NCI-H748 (cell line): ENCODE data around the gene RNASE11.
"Not testable (repeated sequence)": the region's sequence is repeated elsewhere in the genome, so short reads cannot be mapped to it uniquely, and the experiment has no call there.

Source experiments
- DNase-seq: peaks from one replicate; lab custom pipeline; 2025; ENCODE audit not compliant: unreplicated experiment; lab: John Stamatoyannopoulos, UW

RNASE11 gene

GRCh38 chr14:20583142-20583541, 4.7 kb downstream of the RNASE11 start:
- DNase-seq, result no peak

GRCh38 chr14:20580242-20580641, 7.6 kb downstream of the RNASE11 start:
- DNase-seq, result no peak

- DNase-seq, result no peak
Observed at GRCh38 chr14:20578784-20579502, 8.9 kb downstream of the RNASE11 start.

- no peak for DNase-seq
Observed at GRCh38 chr14:20578325-20578724, 9.5 kb downstream of the RNASE11 start.

- not testable (repeated sequence) for DNase-seq
Observed at GRCh38 chr14:20572382-20572990, 15.3 kb downstream of the RNASE11 start.

- DNase-seq, result not testable (repeated sequence)
Observed at GRCh38 chr14:20570720-20571119, 17.1 kb downstream of the RNASE11 start.

GRCh38 chr14:20569865-20570264, 17.9 kb downstream of the RNASE11 start:
- DNase-seq, result not testable (repeated sequence)

GRCh38 chr14:20569066-20569465, 18.7 kb downstream of the RNASE11 start:
- no peak for DNase-seq

- no peak for DNase-seq
Observed at GRCh38 chr14:20568393-20568792, 19.4 kb downstream of the RNASE11 start.

GRCh38 chr14:20567199-20567598, 20.6 kb downstream of the RNASE11 start:
- DNase-seq, result not testable (repeated sequence)

- no peak for DNase-seq
Observed at GRCh38 chr14:20564501-20564997, 23.3 kb downstream of the RNASE11 start.

GRCh38 chr14:20563971-20564370, 23.8 kb downstream of the RNASE11 start:
- DNase-seq, result no peak

GRCh38 chr14:20560961-20561360, 26.8 kb downstream of the RNASE11 start, which contains the start of gene RNASE9:
Gene RNASE9, minus strand, starts transcription at chr14:20561047.
- DNase-seq, result no peak

GRCh38 chr14:20559461-20559904, 28.3 kb downstream of the RNASE11 start:
- DNase-seq, result no peak

- DNase-seq, result no peak
Observed at GRCh38 chr14:20557212-20557542, 30.6 kb downstream of the RNASE11 start.

- no peak for DNase-seq
Observed at GRCh38 chr14:20556500-20557211, 31.1 kb downstream of the RNASE11 start.

- no peak for DNase-seq
Observed at GRCh38 chr14:20555845-20556244, 32.0 kb downstream of the RNASE11 start.

- DNase-seq, result no peak
Observed at GRCh38 chr14:20553024-20553423, 34.8 kb downstream of the RNASE11 start.

- no peak for DNase-seq
Observed at GRCh38 chr14:20551606-20552005, 36.2 kb downstream of the RNASE11 start.

- no peak for DNase-seq
Observed at GRCh38 chr14:20550926-20551325, 36.9 kb downstream of the RNASE11 start.

- DNase-seq, result no peak
Observed at GRCh38 chr14:20548414-20549158, 39.2 kb downstream of the RNASE11 start.
